ENCODE measurements around the gene LAMB2. TPM values are rescaled to one million over a fixed set of nuclear protein-coding genes. Genes with fewer than 3 reads are reported as not detected.
A peak's percentile ranks its signal among the peaks of the same experiment; 100 is the strongest.

The LAMB2 gene
- total RNA-seq, 1 donor = 3.1 TPM

- no peaks in the 10 kb centered on the region for H3K9me3 ChIP-seq (ENCODE audit: low read depth, low read length)
- peaks cover 35% of the 10 kb centered on the region for H3K4me1 ChIP-seq (ENCODE audit: insufficient read depth, low read length)
- H3K4me3 ChIP-seq (ENCODE audit: low read length) = peak within 1 kb of the TSS; percentile 69
Measured at GRCh38 chr3:49165771-49166751, 33.2 kb upstream of the LAMB2 start, which contains the start of gene CCDC71. TSS of gene CCDC71 (minus strand) at chr3:49166331. CDS start at chr3:49164208, 2,123 bp downstream.

GRCh38 chr3:49164983-49165720, 32.3 kb upstream of the LAMB2 start:
- peak overlapping the region; percentile 69 for H3K4me3 ChIP-seq (ENCODE audit: low read length)
- H3K4me1 ChIP-seq (ENCODE audit: insufficient read depth, low read length) = peaks cover 29% of the 10 kb centered on the region
- no peaks in the 10 kb centered on the region for H3K9me3 ChIP-seq (ENCODE audit: low read depth, low read length)
- H3K27me3 ChIP-seq (ENCODE audit: insufficient read depth, low read length) = no peaks in the 10 kb centered on the region

More at GRCh38 chr3:49165771-49166751, 33.2 kb upstream of the LAMB2 start, which contains the start of gene CCDC71:
- H3K27me3 ChIP-seq (ENCODE audit: insufficient read depth, low read length) = no peaks in the 10 kb centered on the region

DNA sequence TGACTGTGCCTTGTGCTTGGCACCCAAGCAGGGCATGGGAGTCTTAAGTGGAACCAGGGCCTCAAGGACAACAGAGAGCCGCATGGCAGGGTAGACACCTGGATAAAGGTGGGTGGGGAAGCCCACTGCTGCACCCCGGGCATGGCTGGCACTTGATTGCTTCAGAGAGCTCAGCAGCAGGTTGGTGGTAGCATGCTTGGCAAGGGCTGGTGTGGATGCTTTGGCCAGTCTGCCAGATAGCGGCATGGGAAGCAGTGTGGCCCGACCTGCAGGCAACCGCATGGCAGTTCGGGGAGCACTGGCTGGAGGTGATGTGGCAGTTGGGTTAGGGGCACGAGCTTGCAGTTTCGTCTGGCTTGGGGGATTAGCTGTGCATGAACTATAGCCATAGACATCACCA, 30.8 kb upstream of the LAMB2 start:
- peaks cover 29% of the 10 kb centered on the region for H3K4me1 ChIP-seq (ENCODE audit: insufficient read depth, low read length)
- no peak overlapping the region for H3K4me3 ChIP-seq (ENCODE audit: low read length)
- H3K27me3 ChIP-seq (ENCODE audit: insufficient read depth, low read length) = no peaks in the 10 kb centered on the region
- no peaks in the 10 kb centered on the region for H3K9me3 ChIP-seq (ENCODE audit: low read depth, low read length)

GRCh38 chr3:49162751-49163419, 30.0 kb upstream of the LAMB2 start:
- Histone ChIP-seq H3K4me1 (ENCODE audit: insufficient read depth, low read length) (peaks cover 29% of the 10 kb centered on the region), H3K27me3 (ENCODE audit: insufficient read depth, low read length) (no peaks in the 10 kb centered on the region), H3K9me3 (ENCODE audit: low read depth, low read length) (no peaks in the 10 kb centered on the region), H3K4me3 (ENCODE audit: low read length) (no peak overlapping the region)

- no peaks in the 10 kb centered on the region for H3K27me3 ChIP-seq (ENCODE audit: insufficient read depth, low read length)
- peaks cover 29% of the 10 kb centered on the region for H3K4me1 ChIP-seq (ENCODE audit: insufficient read depth, low read length)
- H3K4me3 ChIP-seq (ENCODE audit: low read length) = no peak overlapping the region
- H3K9me3 ChIP-seq (ENCODE audit: low read depth, low read length) = no peaks in the 10 kb centered on the region
Measured at GRCh38 chr3:49161808-49162530, 29.1 kb upstream of the LAMB2 start.

DNA sequence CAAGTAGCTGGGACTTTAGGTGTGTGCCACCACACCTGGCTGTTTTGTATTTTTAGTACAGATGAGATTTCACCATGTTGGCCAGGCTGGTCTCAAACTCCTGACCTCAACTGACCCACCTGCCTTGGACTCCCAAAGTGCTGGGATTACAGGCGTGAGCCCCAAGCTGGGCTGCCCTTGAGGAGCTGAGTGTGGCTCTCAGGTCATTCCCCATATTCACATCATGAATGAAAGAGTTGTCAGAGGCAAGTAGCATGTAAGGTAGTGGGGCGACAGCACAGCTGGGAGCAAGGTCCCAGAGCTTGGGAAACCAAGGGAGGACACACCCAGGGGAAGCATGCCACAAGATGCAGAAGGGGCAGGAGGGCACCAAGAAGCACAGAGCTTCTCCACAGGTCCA, 28.3 kb upstream of the LAMB2 start:
- Histone ChIP-seq H3K27me3 (ENCODE audit: insufficient read depth, low read length) (no peaks in the 10 kb centered on the region), H3K4me1 (ENCODE audit: insufficient read depth, low read length) (peaks cover 22% of the 10 kb centered on the region), H3K9me3 (ENCODE audit: low read depth, low read length) (no peaks in the 10 kb centered on the region), H3K4me3 (ENCODE audit: low read length) (no peak overlapping the region)

- H3K4me1 ChIP-seq (ENCODE audit: insufficient read depth, low read length) = peaks cover 9% of the 10 kb centered on the region
- H3K27me3 ChIP-seq (ENCODE audit: insufficient read depth, low read length) = no peaks in the 10 kb centered on the region
- H3K9me3 ChIP-seq (ENCODE audit: low read depth, low read length) = no peaks in the 10 kb centered on the region
- H3K4me3 ChIP-seq (ENCODE audit: low read length) = no peak overlapping the region
Measured at GRCh38 chr3:49158792-49159191, 25.9 kb upstream of the LAMB2 start.

DNA sequence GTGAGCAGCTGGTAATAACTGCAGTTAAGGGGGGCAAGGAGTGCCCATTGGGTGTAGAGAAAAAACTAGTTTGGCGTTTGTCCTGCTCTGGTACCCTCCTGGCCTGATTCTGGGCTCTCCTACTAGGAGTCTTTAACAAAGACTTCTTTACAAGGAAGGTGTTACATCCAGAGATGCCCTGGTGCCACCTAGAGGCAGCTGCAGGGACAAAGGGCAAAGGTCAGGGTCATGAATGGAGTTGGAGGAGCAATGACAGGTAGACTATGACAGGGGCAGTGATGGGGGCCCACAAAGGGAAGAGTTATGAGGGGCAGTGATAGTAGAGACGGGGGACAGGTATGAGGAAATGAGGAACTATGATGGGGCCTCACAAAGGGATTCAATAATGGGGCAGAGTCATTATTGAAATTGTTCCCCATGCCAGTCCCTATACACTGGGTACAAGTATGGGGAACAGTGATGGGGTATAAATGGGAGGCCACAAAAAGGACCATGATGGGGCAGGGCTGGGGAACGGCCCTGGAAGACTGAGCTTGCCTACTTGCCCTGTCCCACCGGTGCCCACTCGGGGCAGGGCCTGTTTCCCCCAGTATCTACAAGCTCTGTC, 25.4 kb upstream of the LAMB2 start:
- no peaks in the 10 kb centered on the region for H3K9me3 ChIP-seq (ENCODE audit: low read depth, low read length)
- H3K4me3 ChIP-seq (ENCODE audit: low read length) = no peak overlapping the region
- H3K27me3 ChIP-seq (ENCODE audit: insufficient read depth, low read length) = no peaks in the 10 kb centered on the region
- H3K4me1 ChIP-seq (ENCODE audit: insufficient read depth, low read length) = peaks cover 9% of the 10 kb centered on the region

DNA sequence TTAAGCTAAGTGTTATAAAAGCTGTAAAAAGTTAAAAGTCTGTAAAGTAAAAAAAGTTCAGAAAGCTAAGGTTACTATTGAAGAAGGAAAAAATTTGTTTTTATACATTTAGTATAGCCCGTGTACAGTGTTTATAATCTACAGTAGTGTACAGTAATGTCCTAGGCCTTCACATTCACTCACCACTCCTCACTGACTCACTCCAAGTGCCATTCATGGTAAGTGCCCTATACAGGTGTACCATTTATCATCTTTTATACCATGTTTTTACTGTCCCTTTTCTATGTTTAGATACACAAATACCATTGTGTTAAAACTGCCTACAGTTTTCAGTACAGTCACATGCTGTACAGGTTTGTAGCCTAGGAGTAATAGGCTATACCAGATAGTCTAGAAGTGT, 24.4 kb upstream of the LAMB2 start:
- no peak overlapping the region for H3K4me3 ChIP-seq (ENCODE audit: low read length)
- H3K27me3 ChIP-seq (ENCODE audit: insufficient read depth, low read length) = no peaks in the 10 kb centered on the region
- H3K4me1 ChIP-seq (ENCODE audit: insufficient read depth, low read length) = peaks cover 9% of the 10 kb centered on the region
- no peaks in the 10 kb centered on the region for H3K9me3 ChIP-seq (ENCODE audit: low read depth, low read length)

DNA sequence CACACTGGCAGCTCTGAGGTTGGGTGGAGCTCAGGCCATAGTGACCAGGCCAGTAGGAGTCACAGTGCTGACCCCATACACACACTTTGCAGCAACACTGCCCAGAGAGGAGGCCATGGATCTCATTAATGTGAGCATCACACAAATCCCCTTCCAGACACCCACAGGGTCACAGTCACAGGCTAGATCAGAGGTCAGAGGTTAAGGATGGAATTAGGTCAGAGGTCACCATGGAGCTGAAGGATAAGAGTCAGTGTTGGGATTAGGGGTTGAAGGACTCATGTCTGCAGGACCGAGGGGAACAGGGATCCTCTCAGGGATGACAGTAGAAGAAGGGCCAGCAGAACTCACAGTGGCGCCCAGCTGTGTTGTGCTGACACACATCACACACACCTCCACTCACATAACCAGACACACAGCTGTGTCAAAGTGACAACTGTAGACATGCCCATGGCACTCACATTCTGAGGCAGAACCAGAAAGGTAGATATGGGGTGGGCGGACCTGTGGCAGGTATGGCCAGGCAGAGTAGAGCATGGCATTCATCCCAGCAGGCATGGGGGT, 20.6 kb upstream of the LAMB2 start:
- Histone ChIP-seq H3K4me1 (ENCODE audit: insufficient read depth, low read length) (no peaks in the 10 kb centered on the region), H3K4me3 (ENCODE audit: low read length) (no peak overlapping the region), H3K9me3 (ENCODE audit: low read depth, low read length) (no peaks in the 10 kb centered on the region), H3K27me3 (ENCODE audit: insufficient read depth, low read length) (no peaks in the 10 kb centered on the region)

- no peaks in the 10 kb centered on the region for H3K4me1 ChIP-seq (ENCODE audit: insufficient read depth, low read length)
- H3K27me3 ChIP-seq (ENCODE audit: insufficient read depth, low read length) = no peaks in the 10 kb centered on the region
- no peaks in the 10 kb centered on the region for H3K9me3 ChIP-seq (ENCODE audit: low read depth, low read length)
- no peak overlapping the region for H3K4me3 ChIP-seq (ENCODE audit: low read length)
Measured at GRCh38 chr3:49151610-49152009, 18.8 kb upstream of the LAMB2 start.

GRCh38 chr3:49148159-49148558, 15.3 kb upstream of the LAMB2 start:
- Histone ChIP-seq H3K4me1 (ENCODE audit: insufficient read depth, low read length) (no peaks in the 10 kb centered on the region), H3K4me3 (ENCODE audit: low read length) (no peak overlapping the region), H3K27me3 (ENCODE audit: insufficient read depth, low read length) (no peaks in the 10 kb centered on the region)

GRCh38 chr3:49140080-49140479, 7.2 kb upstream of the LAMB2 start:
- Histone ChIP-seq H3K9me3 (ENCODE audit: low read depth, low read length) (no peaks in the 10 kb centered on the region), H3K4me1 (ENCODE audit: insufficient read depth, low read length) (no peaks in the 10 kb centered on the region), H3K27me3 (ENCODE audit: insufficient read depth, low read length) (no peaks in the 10 kb centered on the region), H3K4me3 (ENCODE audit: low read length) (no peak overlapping the region)

More at GRCh38 chr3:49148159-49148558, 15.3 kb upstream of the LAMB2 start:
- no peaks in the 10 kb centered on the region for H3K9me3 ChIP-seq (ENCODE audit: low read depth, low read length)

GRCh38 chr3:49135499-49135898, 2.6 kb upstream of the LAMB2 start:
- Histone ChIP-seq H3K9me3 (ENCODE audit: low read depth, low read length) (no peaks in the 10 kb centered on the region), H3K4me3 (ENCODE audit: low read length) (no peak overlapping the region), H3K27me3 (ENCODE audit: insufficient read depth, low read length) (no peaks in the 10 kb centered on the region), H3K4me1 (ENCODE audit: insufficient read depth, low read length) (no peaks in the 10 kb centered on the region)

Measured in mononuclear cell (primary cell).